Measurements from ENCODE around the gene CSAG2. TPM values are rescaled to one million over a fixed set of nuclear protein-coding genes. Genes with fewer than 3 reads are reported as not detected.
"Not testable (repeated sequence)": the region's sequence is repeated elsewhere in the genome, so short reads cannot be mapped to it uniquely, and the experiment has no call there.

CSAG2 gene
- total RNA-seq (2014; rRNA removed; shearing (Covaris generic)), result not detected in 2 replicates

DNA sequence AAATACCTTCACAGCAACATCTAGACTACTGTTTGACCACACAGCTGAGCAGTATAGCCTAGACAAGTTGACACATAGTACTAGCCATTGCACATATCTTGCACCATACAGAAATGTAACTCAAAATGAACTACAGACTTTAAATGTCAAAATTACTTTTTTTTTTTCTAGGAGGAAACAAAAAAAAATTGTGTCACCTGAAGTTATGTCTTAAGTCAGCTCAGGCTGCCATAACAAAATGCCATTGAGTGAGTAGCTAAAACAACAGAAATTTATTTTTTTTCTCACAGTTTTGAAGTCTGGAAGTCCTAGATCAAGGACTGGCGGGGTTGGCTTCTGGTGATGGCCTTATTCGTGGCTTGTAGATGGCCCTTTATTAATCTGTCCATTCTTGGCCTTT lies at the start of gene CSAG2:
Gene CSAG2 (minus strand): TSS at position 101 of the 400 bp plus-strand sequence. CDS start 161 bp downstream, outside the sequence.
- DNase-seq (ENCODE audit: low read depth), result not testable (repeated sequence)

DNA sequence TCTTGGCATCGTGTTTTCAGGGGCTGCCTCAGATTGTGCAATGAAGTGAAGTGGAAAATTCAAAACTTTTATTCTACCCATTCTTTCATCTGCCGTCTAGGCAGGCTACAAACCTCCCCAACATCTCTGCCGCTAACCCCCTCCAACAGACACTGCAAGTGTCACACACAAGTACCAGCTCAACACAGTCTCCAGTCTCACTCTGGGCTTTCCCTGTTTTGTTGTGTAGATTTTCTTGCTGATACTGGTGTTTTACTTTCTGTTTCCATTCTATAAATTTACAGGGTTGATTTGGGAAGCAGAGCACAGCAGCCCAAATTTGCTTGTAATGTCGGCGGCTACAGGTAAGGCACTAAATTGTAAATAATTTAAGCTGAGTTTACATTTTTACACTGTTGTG lies 45.8 kb upstream of the CSAG2 start:
- not testable (repeated sequence) for DNase-seq (ENCODE audit: low read depth)

DNA sequence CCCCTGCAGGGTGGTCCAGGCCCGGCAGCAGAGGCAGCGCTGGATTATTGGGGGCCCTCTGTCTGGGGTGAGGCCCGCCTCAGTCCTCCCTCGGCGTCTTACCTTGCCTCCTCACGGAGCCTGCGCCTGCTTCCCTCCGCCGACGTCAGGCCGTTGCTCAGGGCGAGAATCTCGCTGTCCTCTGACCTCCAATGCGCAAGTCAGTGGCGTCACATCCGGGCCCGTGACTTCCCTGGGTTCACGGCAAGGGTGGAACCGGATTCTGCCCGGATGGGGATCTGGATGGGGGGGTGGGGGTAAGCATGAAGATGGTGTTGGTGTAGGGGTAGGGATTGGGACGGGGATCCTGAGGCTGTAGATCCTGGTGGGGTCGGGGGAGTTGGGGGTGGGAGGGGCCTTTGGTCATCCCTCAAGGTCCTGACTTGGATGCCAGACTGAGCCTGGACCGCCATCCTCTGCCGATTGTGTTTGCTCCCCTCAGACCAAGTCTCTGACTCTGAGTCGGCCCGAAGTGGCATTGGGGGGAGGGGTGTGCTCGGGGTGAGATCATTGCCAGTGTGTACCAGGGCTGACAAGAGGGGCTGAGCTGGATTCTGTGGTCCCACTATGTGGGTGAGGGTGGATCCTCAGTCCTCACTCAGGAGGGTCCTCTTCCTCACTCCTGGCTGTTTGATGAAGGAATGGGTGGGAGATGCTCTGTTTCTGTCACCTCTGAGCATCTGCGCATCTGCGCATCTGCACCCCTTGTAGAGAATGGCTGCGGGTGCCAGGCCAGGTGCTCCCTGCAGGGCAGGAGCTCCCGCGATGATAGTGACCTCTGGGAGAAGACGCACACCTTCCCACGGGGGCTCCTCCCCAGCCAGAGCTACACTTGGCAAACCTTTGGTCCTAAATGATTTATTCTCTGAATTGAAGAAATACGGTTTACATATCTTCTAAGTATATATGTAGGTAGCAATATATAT lies 44.9 kb upstream of the CSAG2 start, which contains the start of gene MAGEA2:
Gene MAGEA2 (minus strand): TSS at position 157 of the 965 bp plus-strand sequence. CDS start 2,479 bp downstream, outside the sequence.
- not testable (repeated sequence) for DNase-seq (ENCODE audit: low read depth)

- no peak for DNase-seq (ENCODE audit: low read depth)
Observed at GRCh38 chrX:152738560-152738959, 29.5 kb upstream of the CSAG2 start.

DNA sequence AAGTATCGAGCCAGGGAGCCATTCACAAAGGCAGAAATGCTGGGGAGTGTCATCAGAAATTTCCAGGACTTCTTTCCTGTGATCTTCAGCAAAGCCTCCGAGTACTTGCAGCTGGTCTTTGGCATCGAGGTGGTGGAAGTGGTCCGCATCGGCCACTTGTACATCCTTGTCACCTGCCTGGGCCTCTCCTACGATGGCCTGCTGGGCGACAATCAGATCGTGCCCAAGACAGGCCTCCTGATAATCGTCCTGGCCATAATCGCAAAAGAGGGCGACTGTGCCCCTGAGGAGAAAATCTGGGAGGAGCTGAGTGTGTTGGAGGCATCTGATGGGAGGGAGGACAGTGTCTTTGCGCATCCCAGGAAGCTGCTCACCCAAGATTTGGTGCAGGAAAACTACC lies 27.5 kb upstream of the CSAG2 start:
- not testable (repeated sequence) for DNase-seq (ENCODE audit: low read depth)

DNA sequence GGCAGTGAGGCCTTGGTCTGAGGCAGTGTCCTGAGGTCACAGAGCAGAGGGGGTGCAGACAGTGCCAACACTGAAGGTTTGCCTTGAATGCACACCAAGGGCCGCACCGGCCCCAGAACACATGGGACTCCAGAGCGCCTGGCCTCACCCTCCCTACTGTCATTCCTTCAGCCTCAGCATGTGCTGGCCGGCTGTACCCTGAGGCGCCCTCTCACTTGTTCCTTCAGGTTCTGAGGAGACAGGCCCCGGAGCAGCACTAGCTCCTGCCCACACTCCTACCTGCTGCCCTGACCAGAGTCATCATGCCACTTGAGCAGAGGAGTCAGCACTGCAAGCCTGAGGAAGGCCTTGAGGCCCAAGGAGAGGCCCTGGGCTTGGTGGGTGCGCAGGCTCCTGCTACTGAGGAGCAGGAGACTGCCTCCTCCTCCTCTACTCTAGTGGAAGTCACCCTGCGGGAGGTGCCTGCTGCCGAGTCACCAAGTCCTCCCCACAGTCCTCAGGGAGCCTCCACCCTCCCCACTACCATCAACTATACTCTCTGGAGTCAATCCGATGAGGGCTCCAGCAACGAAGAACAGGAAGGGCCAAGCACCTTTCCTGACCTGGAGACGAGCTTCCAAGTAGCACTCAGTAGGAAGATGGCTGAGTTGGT lies 26.9 kb upstream of the CSAG2 start:
- DNase-seq (ENCODE audit: low read depth), result no peak

GRCh38 chrX:152735101-152735500 lies 26.0 kb upstream of the CSAG2 start:
- no peak for DNase-seq (ENCODE audit: low read depth)

- DNase-seq (ENCODE audit: low read depth), result not testable (repeated sequence)
Observed at GRCh38 chrX:152734143-152734858, 25.2 kb upstream of the CSAG2 start.

DNA sequence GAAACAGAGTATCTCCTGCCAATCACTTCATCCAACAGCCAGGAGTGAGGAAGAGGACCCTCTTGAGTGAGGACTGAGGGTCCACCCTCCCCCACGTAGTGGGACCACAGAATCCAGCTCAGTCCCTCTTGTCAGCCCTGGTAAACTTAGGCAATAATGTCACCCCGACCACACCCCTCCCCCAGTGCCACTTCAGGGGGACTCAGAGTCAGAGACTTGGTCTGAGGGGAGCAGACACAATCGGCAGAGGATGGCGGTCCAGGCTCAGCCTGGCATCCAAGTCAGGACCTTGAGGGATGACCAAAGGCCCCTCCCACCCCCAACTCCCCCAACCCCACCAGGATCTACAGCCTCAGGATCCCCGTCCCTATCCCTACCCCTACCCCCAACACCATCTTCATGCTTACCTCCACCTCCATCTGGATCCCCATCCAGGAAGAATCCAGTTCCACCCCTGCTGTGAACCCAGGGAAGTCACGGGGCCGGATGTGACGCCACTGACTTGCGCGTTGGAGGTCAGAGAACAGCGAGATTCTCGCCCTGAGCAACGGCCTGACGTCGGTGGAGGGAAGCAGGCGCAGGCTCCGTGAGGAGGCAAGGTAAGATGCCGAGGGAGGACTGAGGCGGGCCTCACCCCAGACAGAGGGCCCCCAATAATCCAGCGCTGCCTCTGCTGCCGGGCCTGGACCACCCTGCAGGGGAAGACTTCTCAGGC lies 24.3 kb upstream of the CSAG2 start, which contains the start of the genes CSAG1 and MAGEA12:
Gene CSAG1 (minus strand): TSS at position 461 of the 715 bp plus-strand sequence. CDS start 1,261 bp downstream, outside the sequence.
Gene MAGEA12 (plus strand): TSS at position 497 of the 715 bp plus-strand sequence. CDS start 2,405 bp downstream, outside the sequence.
- peak; percentile 38 for DNase-seq (ENCODE audit: low read depth)

GRCh38 chrX:152725409-152725808 lies 16.3 kb upstream of the CSAG2 start:
- DNase-seq (ENCODE audit: low read depth), result no peak

GRCh38 chrX:152713815-152714787 lies 5.0 kb upstream of the CSAG2 start, which contains the start of gene MAGEA2B:
TSS of gene MAGEA2B (plus strand) at chrX:152714628. CDS start at chrX:152717107, 2,479 bp downstream.
- not testable (repeated sequence) for DNase-seq (ENCODE audit: low read depth)

GRCh38 chrX:152713195-152713594 lies 4.1 kb upstream of the CSAG2 start:
- DNase-seq (ENCODE audit: low read depth), result not testable (repeated sequence)

DNA sequence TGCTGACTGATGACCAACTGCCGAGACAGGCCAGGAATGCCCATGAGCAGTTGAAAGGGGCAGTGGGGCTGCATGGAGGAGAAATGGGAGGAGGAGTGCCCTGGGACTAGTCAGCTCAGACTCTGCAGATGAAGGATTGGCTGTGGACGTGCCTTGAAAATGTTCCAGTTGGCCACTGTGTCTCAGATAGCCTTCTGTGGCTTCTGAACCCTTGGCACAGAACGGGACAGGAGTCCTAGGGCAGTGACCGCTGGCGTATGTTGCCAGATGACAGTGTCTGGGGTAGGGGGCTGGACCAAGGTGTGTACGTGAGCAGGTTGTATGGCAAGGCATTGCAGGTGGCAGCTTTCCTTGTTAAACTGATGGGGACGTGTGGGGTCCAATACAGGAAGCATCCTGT lies 2.6 kb downstream of the CSAG2 start:
- not testable (repeated sequence) for DNase-seq (ENCODE audit: low read depth)

DNA sequence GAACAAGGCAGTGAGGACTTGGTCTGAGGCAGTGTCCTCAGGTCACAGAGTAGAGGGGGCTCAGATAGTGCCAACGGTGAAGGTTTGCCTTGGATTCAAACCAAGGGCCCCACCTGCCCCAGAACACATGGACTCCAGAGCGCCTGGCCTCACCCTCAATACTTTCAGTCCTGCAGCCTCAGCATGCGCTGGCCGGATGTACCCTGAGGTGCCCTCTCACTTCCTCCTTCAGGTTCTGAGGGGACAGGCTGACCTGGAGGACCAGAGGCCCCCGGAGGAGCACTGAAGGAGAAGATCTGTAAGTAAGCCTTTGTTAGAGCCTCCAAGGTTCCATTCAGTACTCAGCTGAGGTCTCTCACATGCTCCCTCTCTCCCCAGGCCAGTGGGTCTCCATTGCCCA lies 8.7 kb downstream of the CSAG2 start:
- not testable (repeated sequence) for DNase-seq (ENCODE audit: low read depth)

DNA sequence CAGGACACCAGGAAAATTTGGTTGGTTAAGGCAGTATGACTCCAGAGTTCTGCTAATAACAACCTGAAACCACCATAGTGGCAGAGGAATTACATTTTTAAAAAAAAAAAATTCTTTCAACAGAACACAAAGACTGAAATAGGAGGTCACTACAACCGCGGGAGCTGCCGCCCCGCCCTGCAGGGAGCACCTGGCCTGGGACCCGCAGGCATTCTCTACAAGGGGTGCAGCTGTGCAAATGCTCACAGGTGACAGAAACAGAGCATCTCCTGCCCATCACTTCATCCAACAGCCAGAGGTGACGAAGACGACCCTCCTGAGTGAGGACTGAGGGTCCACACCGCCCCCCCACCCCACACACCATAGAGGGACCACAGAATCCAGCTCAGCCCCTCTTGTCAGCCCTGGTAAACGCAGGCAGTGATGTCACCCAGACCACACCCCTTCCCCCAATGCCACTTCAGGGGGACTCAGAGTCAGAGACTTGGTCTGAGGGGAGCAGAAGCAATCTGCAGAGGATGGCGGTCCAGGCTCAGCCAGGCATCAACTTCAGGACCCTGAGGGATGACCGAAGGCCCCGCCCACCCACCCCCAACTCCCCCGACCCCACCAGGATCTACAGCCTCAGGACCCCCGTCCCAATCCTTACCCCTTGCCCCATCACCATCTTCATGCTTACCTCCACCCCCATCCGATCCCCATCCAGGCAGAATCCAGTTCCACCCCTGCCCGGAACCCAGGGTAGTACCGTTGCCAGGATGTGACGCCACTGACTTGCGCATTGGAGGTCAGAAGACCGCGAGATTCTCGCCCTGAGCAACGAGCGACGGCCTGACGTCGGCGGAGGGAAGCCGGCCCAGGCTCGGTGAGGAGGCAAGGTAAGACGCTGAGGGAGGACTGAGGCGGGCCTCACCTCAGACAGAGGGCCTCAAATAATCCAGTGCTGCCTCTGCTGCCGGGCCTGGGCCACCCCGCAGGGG lies 10.8 kb downstream of the CSAG2 start, which contains the start of gene MAGEA3:
Gene MAGEA3 (plus strand): TSS at position 843 of the 980 bp plus-strand sequence. CDS start 2,039 bp downstream, outside the sequence.
- DNase-seq (ENCODE audit: low read depth), result not testable (repeated sequence)

- not testable (repeated sequence) for DNase-seq (ENCODE audit: low read depth)
Observed at GRCh38 chrX:152681012-152681411, 28.1 kb downstream of the CSAG2 start.

GRCh38 chrX:152674652-152675051 lies 34.4 kb downstream of the CSAG2 start:
- DNase-seq (ENCODE audit: low read depth), result not testable (repeated sequence)

DNA sequence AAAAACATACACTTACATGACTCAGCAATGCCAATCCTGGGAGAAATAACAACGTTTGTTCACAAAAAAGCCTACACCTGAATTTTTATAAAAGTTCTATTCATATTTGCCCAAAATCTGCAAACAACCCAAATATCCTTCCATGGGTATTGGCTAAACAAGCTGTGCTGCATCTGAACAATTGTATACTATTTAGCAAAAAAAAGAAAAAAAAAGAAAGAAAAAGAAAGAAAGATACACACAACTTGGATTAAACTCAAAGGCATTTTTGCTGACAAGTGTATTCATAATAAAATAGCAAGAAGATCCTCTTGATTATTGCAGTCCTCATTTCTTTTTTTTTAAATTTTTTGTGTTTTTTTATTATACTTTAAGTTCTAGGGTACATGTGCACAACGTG lies 34.9 kb downstream of the CSAG2 start:
- DNase-seq (ENCODE audit: low read depth), result no peak
